ENCODE results near the gene ACIN1. TPM values are rescaled to one million over a fixed set of nuclear protein-coding genes. Genes with fewer than 3 reads are reported as not detected.

ACIN1 gene
- total and polyA plus RNA-seq, 2 of the 13 experiments (the other 11 are each of a cell fraction or from before 2014, with no cell fraction given), result 165 to 183 TPM

- TF ChIP-seq TOPORS (CRISPR knock-in tag; IDR thresholded peaks at IDR 0.05), result 0 out of 2 replicates have a peak, but pooled peaks have one; percentile 45
- no peak for TF ChIP-seq PCBP1 (IDR thresholded peaks at IDR 0.05; ENCODE audit: borderline replicate concordance, low read depth, low read length)
- peak; percentile 82 for TF ChIP-seq ZNF781 (CRISPR knock-in tag; IDR thresholded peaks at IDR 0.05; ENCODE audit: borderline replicate concordance, not compliant biosample characterization)
- TF ChIP-seq IRF2 (CRISPR knock-in tag; IDR thresholded peaks at IDR 0.05), result peak; percentile 95
- TF ChIP-seq IKZF4 (CRISPR knock-in tag; IDR thresholded peaks at IDR 0.05; ENCODE audit: borderline replicate concordance, low read depth, not compliant biosample characterization), result peak; percentile 39
- TF ChIP-seq IRF1 (CRISPR knock-in tag; IDR thresholded peaks at IDR 0.05; ENCODE audit: low read depth), result no peak
- TF ChIP-seq CTCF (CRISPR knock-in tag; IDR thresholded peaks at IDR 0.05), result peak; percentile 100
- no peak for TF ChIP-seq HDAC1 (CRISPR knock-in tag; IDR thresholded peaks at IDR 0.05)
- TF ChIP-seq MIER3 (CRISPR knock-in tag; IDR thresholded peaks at IDR 0.05; ENCODE audit: borderline replicate concordance), result peak; percentile 98; the same call in 1 of the 2 replicates
- TF ChIP-seq ZNF556 (CRISPR knock-in tag; IDR thresholded peaks at IDR 0.05; ENCODE audit: borderline replicate concordance), result peak; percentile 92; the same call in 1 of the 2 replicates
- TF ChIP-seq ZBTB40 (IDR thresholded peaks at IDR 0.05), result no peak
- 0 out of 2 replicates have a peak, but pooled peaks have one; percentile 32 for TF ChIP-seq ZBTB40 (CRISPR knock-in tag; IDR thresholded peaks at IDR 0.05)
These were observed 25.8 kb upstream of the ACIN1 start (continued) for GRCh38 chr14:23120541-23121251.

Measured in HepG2 (cell line).